Activated T-cell treated with anti-CD3 and anti-CD28 coated beads for 4 hours (primary cell): Measurements from ENCODE around the gene FBRSL1.
"Not testable (repeated sequence)": the region's sequence is repeated elsewhere in the genome, so short reads cannot be mapped to it uniquely, and the experiment has no call there.

Experiments
- DNase-seq: peaks from one replicate; pipeline ENCODE4 v3.0.0-alpha.2; 2020

The FBRSL1 gene

GRCh38 chr12:132471858-132472255 lies 18.1 kb upstream of the FBRSL1 start:
- DNase-seq = no peak

GRCh38 chr12:132472386-132472785 lies 17.6 kb upstream of the FBRSL1 start:
- no peak for DNase-seq

- no peak for DNase-seq
These were observed 15.7 kb upstream of the FBRSL1 start for GRCh38 chr12:132474237-132474741.

- not testable (repeated sequence) for DNase-seq
These were observed 15.1 kb upstream of the FBRSL1 start for GRCh38 chr12:132474799-132475303.

- DNase-seq = no peak
These were observed 14.5 kb upstream of the FBRSL1 start for GRCh38 chr12:132475304-132476037.

GRCh38 chr12:132476038-132476414 lies 13.9 kb upstream of the FBRSL1 start:
- DNase-seq = no peak

- no peak for DNase-seq
These were observed 13.5 kb upstream of the FBRSL1 start for GRCh38 chr12:132476421-132476820.

- no peak for DNase-seq
These were observed 12.8 kb upstream of the FBRSL1 start for GRCh38 chr12:132477017-132477702.

- no peak for DNase-seq
These were observed 12.1 kb upstream of the FBRSL1 start for GRCh38 chr12:132477703-132478432.

- no peak for DNase-seq
These were observed 11.5 kb upstream of the FBRSL1 start for GRCh38 chr12:132478433-132478803.

- DNase-seq = no peak
These were observed 11.1 kb upstream of the FBRSL1 start for GRCh38 chr12:132478845-132479244.

- no peak for DNase-seq
These were observed 10.7 kb upstream of the FBRSL1 start for GRCh38 chr12:132479291-132479690.

GRCh38 chr12:132479938-132480622 lies 9.9 kb upstream of the FBRSL1 start:
- no peak for DNase-seq

GRCh38 chr12:132480623-132481132 lies 9.3 kb upstream of the FBRSL1 start:
- no peak for DNase-seq

GRCh38 chr12:132481345-132481744 lies 8.6 kb upstream of the FBRSL1 start:
- no peak for DNase-seq

- no peak for DNase-seq
These were observed 7.9 kb upstream of the FBRSL1 start for GRCh38 chr12:132481771-132482745.

- no peak for DNase-seq
These were observed 7.2 kb upstream of the FBRSL1 start for GRCh38 chr12:132482771-132483170.

- no peak for DNase-seq
These were observed 6.7 kb upstream of the FBRSL1 start for GRCh38 chr12:132483208-132483607.

- no peak for DNase-seq
These were observed 6.3 kb upstream of the FBRSL1 start for GRCh38 chr12:132483612-132484011.

- no peak for DNase-seq
These were observed 5.6 kb upstream of the FBRSL1 start for GRCh38 chr12:132484183-132484890.
